ENCODE data around the gene UCP3. TPM values are rescaled to one million over a fixed set of nuclear protein-coding genes. Genes with fewer than 3 reads are reported as not detected.
A peak's percentile ranks its signal among the peaks of the same experiment; 100 is the strongest.

The UCP3 gene, protein sequence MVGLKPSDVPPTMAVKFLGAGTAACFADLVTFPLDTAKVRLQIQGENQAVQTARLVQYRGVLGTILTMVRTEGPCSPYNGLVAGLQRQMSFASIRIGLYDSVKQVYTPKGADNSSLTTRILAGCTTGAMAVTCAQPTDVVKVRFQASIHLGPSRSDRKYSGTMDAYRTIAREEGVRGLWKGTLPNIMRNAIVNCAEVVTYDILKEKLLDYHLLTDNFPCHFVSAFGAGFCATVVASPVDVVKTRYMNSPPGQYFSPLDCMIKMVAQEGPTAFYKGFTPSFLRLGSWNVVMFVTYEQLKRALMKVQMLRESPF
- total RNA-seq (2012; rRNA removed): 0.76 and 0.87 TPM in 2 replicates

DNA sequence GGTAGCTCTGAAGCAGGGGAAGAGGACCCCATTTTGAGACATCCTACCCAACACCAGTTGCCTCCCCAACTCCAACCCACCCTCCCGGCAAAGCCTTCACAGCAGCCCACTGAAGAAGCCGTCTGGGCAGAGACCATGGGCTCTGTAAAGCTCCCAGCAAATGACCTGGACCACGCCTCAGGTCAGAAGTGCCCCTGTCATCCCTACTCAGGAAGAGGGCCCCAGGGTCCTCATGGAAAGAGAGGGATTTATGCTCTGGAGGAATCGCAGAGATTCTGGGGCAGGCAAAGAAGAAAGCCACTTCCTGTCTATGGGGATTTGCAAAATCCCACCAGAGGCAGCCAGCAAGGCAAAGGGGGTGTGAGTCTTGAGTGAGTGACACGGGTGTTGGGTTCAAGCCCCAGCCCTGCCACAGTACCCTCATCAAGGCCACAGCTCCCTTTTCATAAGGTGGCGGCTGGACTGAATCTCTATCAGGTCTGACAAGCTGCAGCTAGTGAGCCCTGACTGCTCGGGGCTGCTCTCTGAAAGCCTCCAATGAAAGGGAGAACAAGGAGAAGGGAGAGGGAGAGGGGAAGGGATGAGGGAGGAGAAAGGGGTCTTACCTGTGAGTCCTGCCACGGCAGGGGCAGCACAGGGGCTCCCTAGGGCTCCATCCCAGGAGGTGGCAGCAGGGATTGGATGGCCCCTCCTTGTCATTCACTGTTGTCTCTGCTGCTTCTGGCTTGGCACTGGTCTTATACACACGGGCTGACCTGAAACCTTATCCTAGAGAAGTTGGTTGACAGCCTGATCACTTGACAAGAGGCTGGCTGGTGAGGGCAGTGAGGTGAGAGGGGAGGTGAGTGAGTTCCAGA is at the start of gene UCP3:
Gene UCP3, minus strand, starts transcription at position 713 of the 857 bp plus-strand sequence. CDS start 2,043 bp downstream, outside the sequence.
- Histone ChIP-seq H3K9ac (ENCODE audit: low read depth, low read length) (no peak within 1 kb of the TSS), H3K9me3 (replicated peaks; ENCODE audit: low read length) (no peaks in the 10 kb centered on the region), H3K4me1 (ENCODE audit: control insufficient read depth, insufficient read depth, low read length) (no peaks in the 10 kb centered on the region), H3K4me3 (ENCODE audit: low read length) (no peak within 1 kb of the TSS), H3K4me2 (ENCODE audit: low read length) (no peak within 1 kb of the TSS), H3K36me3 (ENCODE audit: insufficient read depth, low read length) (no peaks in the 10 kb centered on the region), H3K27me3 (ENCODE audit: control insufficient read depth, insufficient read depth, low read length) (no peaks in the 10 kb centered on the region)

DNA sequence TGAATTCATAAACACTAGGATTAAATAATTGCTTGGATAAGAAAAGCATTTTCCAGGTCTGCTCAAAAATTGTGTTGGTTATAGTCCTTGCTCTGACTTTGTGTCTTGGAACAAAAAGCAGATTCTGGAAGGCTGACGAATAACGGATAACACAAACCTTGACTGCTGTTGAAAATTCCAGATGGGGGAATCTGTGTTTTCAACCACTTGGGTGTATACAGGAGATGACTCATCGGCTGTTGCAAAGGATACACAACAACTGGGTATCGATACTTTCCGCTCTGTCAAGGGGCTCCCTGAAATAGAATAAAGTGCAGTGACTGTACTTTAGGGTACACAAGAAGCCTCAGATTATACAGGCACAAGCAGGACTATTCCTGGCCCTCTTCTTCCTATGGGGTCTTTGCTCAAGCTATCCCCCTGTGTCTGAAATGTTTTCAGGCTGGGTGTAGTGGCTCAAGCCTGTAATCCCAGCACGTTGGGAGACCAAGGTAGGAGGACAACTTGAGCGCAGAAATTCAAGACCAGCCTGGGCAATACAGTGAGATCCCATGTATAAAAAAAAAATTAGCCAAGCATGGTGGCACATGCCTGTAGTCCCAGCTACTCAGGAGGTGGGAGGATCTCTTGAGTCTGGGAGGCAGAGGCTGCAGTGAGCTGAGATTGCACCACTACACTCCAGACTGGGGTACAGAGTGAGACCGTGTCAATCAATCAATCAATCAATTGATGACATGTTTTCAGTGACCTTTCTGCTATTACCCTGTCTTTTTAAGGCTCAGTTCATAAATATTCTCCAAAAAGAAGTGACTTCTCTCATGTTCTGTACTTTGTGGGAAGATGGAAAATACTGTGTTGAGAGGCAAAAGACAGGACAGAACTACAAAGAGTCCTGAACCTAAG is 48.6 kb upstream of the UCP3 start:
- Histone ChIP-seq H3K4me2 (ENCODE audit: low read length) (no peak overlapping the region), H3K4me3 (ENCODE audit: low read length) (no peak overlapping the region), H3K4me1 (ENCODE audit: control insufficient read depth, insufficient read depth, low read length) (peaks cover 13% of the 10 kb centered on the region), H3K27me3 (ENCODE audit: control insufficient read depth, insufficient read depth, low read length) (no peaks in the 10 kb centered on the region), H3K36me3 (ENCODE audit: insufficient read depth, low read length) (peaks cover 5% of the 10 kb centered on the region), H3K9me3 (replicated peaks; ENCODE audit: low read length) (no peaks in the 10 kb centered on the region), H3K9ac (ENCODE audit: low read depth, low read length) (no peak overlapping the region)

DNA sequence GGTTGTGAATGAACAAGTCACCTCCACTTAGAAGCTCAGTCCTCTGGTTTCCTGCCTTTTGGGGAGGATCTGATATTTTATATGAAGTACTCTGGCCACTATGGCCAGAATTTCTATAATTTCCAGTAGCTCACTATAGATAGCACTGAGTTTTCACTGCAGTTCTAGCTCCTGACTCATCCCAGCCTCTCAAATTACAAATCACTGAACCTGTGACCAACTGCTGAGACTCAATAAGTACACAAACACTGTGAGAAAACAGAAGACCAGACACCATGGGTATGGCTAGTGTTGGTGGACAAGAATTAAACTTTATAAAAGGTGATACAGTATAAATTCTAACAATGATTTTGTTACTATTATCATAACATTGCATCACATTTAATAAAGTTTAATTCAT is 47.1 kb upstream of the UCP3 start:
- peak overlapping the region; percentile 7 for H3K4me2 ChIP-seq (ENCODE audit: low read length)
- peaks cover 5% of the 10 kb centered on the region for H3K36me3 ChIP-seq (ENCODE audit: insufficient read depth, low read length)
- H3K9me3 ChIP-seq (replicated peaks; ENCODE audit: low read length): no peaks in the 10 kb centered on the region
- H3K4me1 ChIP-seq (ENCODE audit: control insufficient read depth, insufficient read depth, low read length): peaks cover 13% of the 10 kb centered on the region
- no peak overlapping the region for H3K9ac ChIP-seq (ENCODE audit: low read depth, low read length)
- no peak overlapping the region for H3K4me3 ChIP-seq (ENCODE audit: low read length)
- no peaks in the 10 kb centered on the region for H3K27me3 ChIP-seq (ENCODE audit: control insufficient read depth, insufficient read depth, low read length)

DNA sequence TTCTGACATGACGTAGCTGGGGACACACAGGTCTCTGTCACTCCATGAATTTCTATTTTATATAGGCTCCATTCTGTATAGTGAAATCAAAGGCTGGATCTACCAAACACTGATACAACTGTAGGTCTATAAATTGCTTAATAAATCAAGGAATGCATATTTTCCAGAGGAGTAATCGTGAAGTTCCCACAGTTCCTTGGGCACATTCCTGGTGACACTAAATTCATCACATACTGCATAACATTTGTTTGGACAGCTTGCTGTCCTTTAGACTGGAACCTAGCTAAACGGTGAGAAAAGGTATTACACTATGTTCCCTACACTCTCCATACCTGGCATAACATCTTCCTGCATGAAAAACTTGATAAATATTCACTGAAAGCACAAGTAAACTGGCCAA is 41.6 kb upstream of the UCP3 start:
- Histone ChIP-seq H3K27me3 (ENCODE audit: control insufficient read depth, insufficient read depth, low read length) (no peaks in the 10 kb centered on the region), H3K4me1 (ENCODE audit: control insufficient read depth, insufficient read depth, low read length) (peaks cover 1% of the 10 kb centered on the region), H3K9ac (ENCODE audit: low read depth, low read length) (no peak overlapping the region), H3K9me3 (replicated peaks; ENCODE audit: low read length) (no peaks in the 10 kb centered on the region), H3K4me2 (ENCODE audit: low read length) (no peak overlapping the region), H3K4me3 (ENCODE audit: low read length) (no peak overlapping the region), H3K36me3 (ENCODE audit: insufficient read depth, low read length) (peaks cover 25% of the 10 kb centered on the region)

DNA sequence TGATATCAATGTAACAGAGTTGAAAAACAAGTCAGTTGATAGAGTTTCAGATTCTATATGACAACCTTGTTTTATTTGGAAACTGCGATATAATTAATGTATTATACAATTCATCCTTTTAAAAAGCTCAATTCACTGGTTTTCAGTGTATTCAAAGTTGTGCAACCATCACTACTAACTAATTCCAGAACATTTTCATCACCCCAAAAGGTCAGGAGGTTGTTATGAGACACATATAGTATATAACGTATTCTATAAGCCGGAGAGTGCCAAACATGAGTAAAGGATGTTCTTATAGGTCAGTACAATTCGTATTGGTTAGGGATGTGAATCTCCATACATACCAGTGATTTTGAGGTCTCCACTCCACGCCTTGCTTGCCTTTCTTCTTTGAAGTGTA is 40.1 kb upstream of the UCP3 start:
- H3K36me3 ChIP-seq (ENCODE audit: insufficient read depth, low read length): peaks cover 25% of the 10 kb centered on the region
- no peak overlapping the region for H3K4me3 ChIP-seq (ENCODE audit: low read length)
- H3K9ac ChIP-seq (ENCODE audit: low read depth, low read length): no peak overlapping the region
- H3K4me1 ChIP-seq (ENCODE audit: control insufficient read depth, insufficient read depth, low read length): no peaks in the 10 kb centered on the region
- H3K9me3 ChIP-seq (replicated peaks; ENCODE audit: low read length): no peaks in the 10 kb centered on the region
- no peak overlapping the region for H3K4me2 ChIP-seq (ENCODE audit: low read length)
- no peaks in the 10 kb centered on the region for H3K27me3 ChIP-seq (ENCODE audit: control insufficient read depth, insufficient read depth, low read length)

DNA sequence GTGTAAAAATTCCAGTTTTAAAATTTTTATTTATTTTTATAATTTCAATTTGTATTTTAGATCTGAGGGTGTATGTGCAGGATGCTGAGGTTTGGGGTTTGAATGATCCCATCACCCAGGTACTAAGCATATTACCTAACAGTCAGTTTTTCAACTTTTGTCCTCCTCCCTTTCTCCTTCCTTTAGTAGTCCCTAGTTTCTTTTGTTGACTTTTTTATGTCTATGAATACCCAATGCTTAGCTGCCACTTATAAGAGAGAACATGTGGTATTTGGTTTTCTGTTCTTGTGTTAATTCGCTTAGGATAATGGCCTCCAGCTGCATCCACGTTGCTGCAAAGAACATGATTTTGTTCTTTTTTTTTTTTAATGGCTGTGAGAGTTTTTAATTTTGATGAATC is 35.7 kb upstream of the UCP3 start:
- H3K9ac ChIP-seq (ENCODE audit: low read depth, low read length): no peak overlapping the region
- H3K9me3 ChIP-seq (replicated peaks; ENCODE audit: low read length): no peaks in the 10 kb centered on the region
- no peaks in the 10 kb centered on the region for H3K27me3 ChIP-seq (ENCODE audit: control insufficient read depth, insufficient read depth, low read length)
- H3K36me3 ChIP-seq (ENCODE audit: insufficient read depth, low read length): peaks cover 37% of the 10 kb centered on the region
- no peaks in the 10 kb centered on the region for H3K4me1 ChIP-seq (ENCODE audit: control insufficient read depth, insufficient read depth, low read length)
- H3K4me3 ChIP-seq (ENCODE audit: low read length): no peak overlapping the region
- H3K4me2 ChIP-seq (ENCODE audit: low read length): no peak overlapping the region

DNA sequence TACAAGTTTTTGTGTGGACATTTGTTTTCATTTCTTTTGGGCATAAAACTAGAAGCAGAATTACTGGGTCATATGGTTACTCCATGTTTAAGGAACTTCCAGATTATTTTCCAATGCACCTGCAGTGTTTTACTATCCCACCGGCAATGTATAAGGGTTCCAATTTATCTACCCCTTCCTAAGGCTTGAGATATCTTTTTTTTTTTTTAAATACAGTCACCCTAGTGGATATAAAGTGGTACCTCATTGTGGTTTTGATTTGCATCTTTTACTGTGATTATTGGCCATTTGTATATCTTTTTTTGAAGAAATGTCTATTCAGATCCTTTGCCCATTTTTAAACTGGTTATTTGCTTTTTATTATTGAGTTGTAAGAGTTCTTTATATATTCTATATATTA is 34.6 kb upstream of the UCP3 start:
- Histone ChIP-seq H3K36me3 (ENCODE audit: insufficient read depth, low read length) (peaks cover 32% of the 10 kb centered on the region), H3K9me3 (replicated peaks; ENCODE audit: low read length) (no peaks in the 10 kb centered on the region)

DNA sequence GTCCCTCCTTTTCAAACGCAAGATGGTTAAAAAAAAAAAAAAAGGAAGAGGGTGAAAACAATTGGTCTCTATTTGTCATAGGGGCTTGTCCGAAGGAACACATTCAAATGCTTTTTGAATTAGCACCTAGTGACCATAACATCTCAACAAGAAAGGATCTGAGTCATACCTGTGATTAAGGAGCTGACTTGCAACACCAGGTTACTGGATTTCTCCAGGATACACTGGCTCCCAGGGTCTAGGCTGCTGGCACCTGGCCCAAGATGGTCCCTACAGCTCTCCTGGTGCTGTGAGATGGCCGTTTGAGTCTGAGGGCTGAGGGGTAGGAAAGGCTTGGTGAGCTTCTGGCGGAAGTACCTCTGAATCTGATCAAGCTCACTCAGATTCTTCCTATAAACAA is 28.4 kb upstream of the UCP3 start:
- no peak overlapping the region for H3K9ac ChIP-seq (ENCODE audit: low read depth, low read length)
- H3K4me1 ChIP-seq (ENCODE audit: control insufficient read depth, insufficient read depth, low read length): no peaks in the 10 kb centered on the region
- H3K9me3 ChIP-seq (replicated peaks; ENCODE audit: low read length): no peaks in the 10 kb centered on the region
- no peak overlapping the region for H3K4me3 ChIP-seq (ENCODE audit: low read length)
- H3K4me2 ChIP-seq (ENCODE audit: low read length): no peak overlapping the region
- peaks cover 55% of the 10 kb centered on the region for H3K36me3 ChIP-seq (ENCODE audit: insufficient read depth, low read length)
- H3K27me3 ChIP-seq (ENCODE audit: control insufficient read depth, insufficient read depth, low read length): no peaks in the 10 kb centered on the region

More for the DNA sequence above, 34.6 kb upstream of the UCP3 start:
- Histone ChIP-seq H3K4me2 (ENCODE audit: low read length) (no peak overlapping the region), H3K4me3 (ENCODE audit: low read length) (no peak overlapping the region), H3K9ac (ENCODE audit: low read depth, low read length) (no peak overlapping the region), H3K4me1 (ENCODE audit: control insufficient read depth, insufficient read depth, low read length) (no peaks in the 10 kb centered on the region), H3K27me3 (ENCODE audit: control insufficient read depth, insufficient read depth, low read length) (no peaks in the 10 kb centered on the region)

DNA sequence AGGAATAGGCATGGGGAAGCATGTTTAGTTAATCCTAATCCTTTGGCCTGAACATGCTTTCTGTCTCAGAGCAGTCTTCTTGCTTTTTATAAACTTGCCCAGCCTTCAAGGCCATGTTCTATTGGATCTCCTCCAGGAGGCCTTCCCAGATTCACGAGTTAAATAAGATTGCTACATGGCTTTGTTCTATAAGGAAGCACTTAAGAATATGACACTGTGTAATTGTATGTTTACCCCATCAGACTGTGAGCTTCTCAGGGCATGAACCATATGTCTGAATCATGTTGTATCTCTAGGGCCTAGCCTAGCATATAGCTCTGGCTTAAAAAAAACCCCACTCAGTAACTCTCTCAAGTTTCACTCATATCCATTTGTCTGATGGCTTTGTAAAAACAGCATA is 26.4 kb upstream of the UCP3 start:
- Histone ChIP-seq H3K4me3 (ENCODE audit: low read length) (no peak overlapping the region), H3K36me3 (ENCODE audit: insufficient read depth, low read length) (peaks cover 52% of the 10 kb centered on the region)

DNA sequence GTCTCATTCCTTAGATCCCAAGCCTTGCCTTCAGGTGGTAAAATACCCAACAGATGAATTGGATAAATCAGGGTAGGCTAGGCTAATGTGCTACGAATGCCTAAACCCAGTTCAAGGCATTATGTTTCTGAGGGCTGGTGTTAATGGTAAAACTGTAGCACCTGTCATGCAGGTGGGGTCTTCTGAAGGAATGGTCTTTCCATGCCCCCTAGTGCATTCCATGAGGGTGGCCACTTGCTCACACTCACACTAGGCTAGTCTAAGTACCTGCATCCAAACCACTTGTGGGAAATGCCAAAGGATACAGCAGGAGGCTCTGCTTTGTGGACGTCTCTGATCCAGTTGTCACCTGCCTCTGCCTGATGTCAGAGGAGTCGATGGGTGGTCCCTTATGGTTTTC is 24.2 kb upstream of the UCP3 start:
- Histone ChIP-seq H3K27me3 (ENCODE audit: control insufficient read depth, insufficient read depth, low read length) (no peaks in the 10 kb centered on the region), H3K4me3 (ENCODE audit: low read length) (no peak overlapping the region), H3K4me1 (ENCODE audit: control insufficient read depth, insufficient read depth, low read length) (no peaks in the 10 kb centered on the region), H3K9ac (ENCODE audit: low read depth, low read length) (no peak overlapping the region), H3K36me3 (ENCODE audit: insufficient read depth, low read length) (peaks cover 46% of the 10 kb centered on the region), H3K9me3 (replicated peaks; ENCODE audit: low read length) (no peaks in the 10 kb centered on the region), H3K4me2 (ENCODE audit: low read length) (no peak overlapping the region)

More for the DNA sequence above, 26.4 kb upstream of the UCP3 start:
- H3K9ac ChIP-seq (ENCODE audit: low read depth, low read length): no peak overlapping the region
- H3K4me1 ChIP-seq (ENCODE audit: control insufficient read depth, insufficient read depth, low read length): no peaks in the 10 kb centered on the region
- no peaks in the 10 kb centered on the region for H3K27me3 ChIP-seq (ENCODE audit: control insufficient read depth, insufficient read depth, low read length)
- no peaks in the 10 kb centered on the region for H3K9me3 ChIP-seq (replicated peaks; ENCODE audit: low read length)
- H3K4me2 ChIP-seq (ENCODE audit: low read length): no peak overlapping the region
